GM19351 (cell line): ENCODE measurements around the gene FBXO44.
A peak's percentile ranks its signal among the peaks of the same experiment; 100 is the strongest.
"Not testable (repeated sequence)": the region's sequence is repeated elsewhere in the genome, so short reads cannot be mapped to it uniquely, and the experiment has no call there.

Experiments used
- ATAC-seq: cut with Tn5 transposase; IDR thresholded peaks from one replicate; pipeline ENCODE4 v1.9.1; 2021; ENCODE audit warnings: mild to moderate bottlenecking, moderate library complexity; ENCODE audit not compliant: unreplicated experiment

FBXO44 gene

GRCh38 chr1:11639372-11639771 lies 15.3 kb upstream of the FBXO44 start:
- no peak for ATAC-seq

DNA sequence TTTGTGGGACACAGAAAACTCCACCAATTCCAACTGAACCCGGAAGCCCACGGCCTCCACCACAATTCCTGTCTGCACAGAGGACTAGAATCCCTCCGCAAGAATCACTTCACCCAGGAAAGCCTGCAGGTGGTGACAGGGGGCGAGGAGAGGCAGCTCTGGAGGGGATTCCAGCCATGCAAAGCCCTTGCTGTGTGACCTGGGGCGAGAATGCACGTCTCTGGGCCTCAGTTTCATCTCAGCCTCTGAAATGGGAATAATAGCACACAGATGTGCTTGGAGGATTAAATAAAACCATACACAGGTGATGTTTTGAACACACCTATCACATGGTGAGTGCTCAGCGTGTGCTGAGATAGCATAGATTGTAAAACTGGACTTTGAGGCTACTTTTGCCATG lies 14.6 kb upstream of the FBXO44 start:
- no peak for ATAC-seq

GRCh38 chr1:11640944-11641343 lies 13.7 kb upstream of the FBXO44 start:
- no peak for ATAC-seq

DNA sequence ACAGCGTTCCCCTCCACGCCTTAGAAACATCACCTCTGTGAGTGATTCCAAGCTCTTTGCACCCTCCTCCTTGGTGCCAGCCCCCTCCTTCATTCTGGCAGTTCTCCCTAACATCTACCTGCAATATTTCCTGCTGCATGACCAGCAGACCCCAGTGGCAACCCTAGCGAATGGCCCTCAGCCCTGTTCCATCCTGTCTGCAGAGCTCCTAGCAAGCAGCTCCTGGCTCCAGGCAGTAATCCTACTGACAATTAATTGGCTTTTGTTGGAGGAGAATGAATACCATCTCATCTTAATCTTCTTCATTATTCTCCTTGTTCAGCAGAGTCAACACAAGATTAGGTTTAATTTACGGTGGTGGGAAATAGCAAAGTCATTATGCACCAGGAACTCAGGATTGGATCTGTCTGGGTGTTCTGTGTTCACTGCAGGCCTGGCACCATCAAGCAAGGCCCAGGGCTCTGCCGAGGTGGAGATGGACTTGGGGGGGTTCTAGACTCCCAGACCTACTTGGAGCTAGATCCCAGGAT lies 12.8 kb upstream of the FBXO44 start:
- ATAC-seq, result no peak

GRCh38 chr1:11642418-11643017 lies 12.2 kb upstream of the FBXO44 start:
- ATAC-seq, result not testable (repeated sequence)

DNA sequence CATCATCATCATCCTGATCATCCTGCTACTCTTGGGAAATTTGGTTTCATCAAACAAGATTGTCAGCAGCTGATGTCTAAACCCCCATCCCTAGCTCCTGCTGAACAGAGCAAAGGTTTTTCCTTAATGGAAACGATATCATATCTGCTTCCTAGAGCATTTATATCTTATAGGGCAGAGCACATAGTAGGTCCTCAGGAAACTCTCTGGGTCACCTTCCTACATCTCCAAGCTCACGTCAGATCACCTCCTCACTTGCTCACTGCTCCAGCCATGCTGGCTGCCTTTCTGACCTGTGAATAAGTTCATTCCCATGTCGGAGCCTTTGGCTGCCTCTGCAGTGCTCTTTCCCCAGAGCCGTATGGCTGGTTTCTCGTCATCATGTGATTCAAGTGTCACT lies 10.9 kb upstream of the FBXO44 start:
- ATAC-seq, result no peak

DNA sequence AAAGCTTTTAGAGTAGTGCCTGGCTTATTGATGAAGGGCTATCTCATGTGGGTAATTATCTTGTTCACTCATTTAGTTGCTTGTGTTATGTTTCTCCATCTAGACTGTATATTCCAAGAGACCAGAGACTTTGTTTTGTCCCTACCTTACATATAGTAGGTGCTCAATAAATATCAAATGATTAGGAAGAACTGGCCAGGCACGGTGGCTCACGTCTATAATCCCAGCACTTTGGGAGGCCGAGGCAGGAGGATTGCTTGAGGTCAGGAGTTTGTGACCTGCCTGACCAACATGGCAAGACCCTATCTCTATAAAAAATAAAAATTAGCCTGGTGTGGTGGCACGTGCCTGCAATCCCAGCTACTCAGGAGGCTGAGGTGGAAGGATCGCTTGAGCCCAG lies 9.4 kb upstream of the FBXO44 start:
- no peak for ATAC-seq

DNA sequence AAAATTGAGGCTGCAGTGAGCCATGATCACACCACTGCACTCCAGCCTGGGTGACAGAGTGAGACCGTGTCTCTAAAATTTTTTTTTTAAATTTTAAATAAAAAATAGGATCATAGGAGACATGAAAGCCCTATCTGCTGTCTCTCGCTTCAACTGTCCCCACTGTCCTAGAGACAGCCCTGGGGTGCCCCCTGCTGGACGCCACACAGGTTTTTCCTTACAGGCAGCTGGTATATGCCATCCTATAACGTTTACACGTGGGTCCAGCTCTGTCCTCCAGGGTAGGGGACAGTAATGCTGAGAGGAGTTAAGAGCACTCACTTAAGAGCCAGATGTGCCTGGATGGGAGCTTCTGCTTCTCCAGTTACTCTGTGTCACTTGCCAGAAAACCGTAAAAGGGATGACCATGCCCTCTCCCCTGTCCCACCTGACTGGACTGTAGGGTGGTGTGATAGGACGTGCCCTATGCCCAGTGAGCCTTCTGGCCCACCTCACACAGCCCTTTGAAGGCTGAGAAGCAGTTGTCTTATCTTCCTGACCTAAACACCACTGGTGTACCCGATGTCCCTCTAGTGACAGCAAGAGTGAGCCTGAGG lies 8.9 kb upstream of the FBXO44 start:
- no peak for ATAC-seq

DNA sequence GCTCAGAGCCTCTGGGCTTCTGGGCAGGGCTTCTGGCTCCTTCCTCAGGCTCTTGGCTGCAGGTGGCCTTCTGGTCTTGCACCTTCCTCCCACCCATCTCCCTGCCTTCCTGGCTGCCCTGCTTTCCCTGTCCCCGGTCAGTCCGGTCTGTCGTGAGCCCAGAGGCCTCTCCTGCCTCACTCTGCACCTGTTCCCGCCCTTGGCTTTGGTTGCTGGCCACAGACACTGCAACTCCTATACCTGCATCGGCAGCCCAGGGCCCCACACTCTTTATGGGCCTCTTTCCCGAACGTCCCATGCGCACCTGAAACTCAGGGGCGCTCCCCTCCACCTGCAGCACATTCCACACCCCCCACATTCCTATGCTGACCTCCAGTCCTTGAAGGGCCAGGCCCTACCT lies 8.4 kb upstream of the FBXO44 start:
- ATAC-seq, result no peak

DNA sequence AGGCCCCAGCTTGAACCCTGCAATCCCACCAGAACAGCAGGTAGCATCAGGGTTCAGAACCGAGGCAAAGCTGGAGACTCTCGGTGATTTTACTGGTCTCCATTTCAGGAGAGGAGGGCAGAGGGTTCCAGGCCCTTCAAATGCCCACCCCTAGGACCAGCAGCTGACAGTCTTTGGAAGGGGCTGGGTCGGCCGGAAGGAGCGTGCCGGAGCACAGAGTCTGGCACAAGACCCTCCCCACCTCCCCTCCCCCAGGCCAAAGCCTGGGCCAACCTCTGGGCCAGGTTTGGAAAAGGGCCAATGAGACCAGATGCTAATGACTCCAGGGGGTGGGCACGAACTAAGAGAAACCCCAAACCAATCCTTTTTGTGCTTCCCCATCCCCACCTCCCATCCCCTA lies 7.3 kb upstream of the FBXO44 start:
- no peak for ATAC-seq

- no peak for ATAC-seq
Observed at GRCh38 chr1:11648039-11648438, 6.6 kb upstream of the FBXO44 start.

DNA sequence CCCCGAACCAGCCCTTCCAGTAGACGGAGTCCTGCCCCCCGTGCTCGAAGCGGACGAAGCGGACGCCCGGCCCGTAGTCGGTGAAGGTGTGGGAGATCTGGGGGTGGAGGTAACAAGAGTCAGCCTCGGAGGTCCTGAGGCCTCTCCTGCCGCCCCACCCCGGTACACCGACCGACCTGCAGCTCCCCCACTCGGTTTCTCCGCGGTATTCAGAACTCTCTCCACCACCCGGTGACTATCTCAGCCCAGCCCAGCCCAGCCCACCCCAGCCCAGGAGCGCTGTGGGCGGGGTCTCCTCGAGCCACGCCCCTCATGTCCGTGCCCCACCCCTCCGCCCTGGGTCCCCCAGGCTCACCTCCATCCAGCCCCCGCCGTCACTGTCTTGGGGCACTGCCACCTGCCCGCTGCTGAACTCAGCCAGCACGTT lies 5.9 kb upstream of the FBXO44 start:
- no peak for ATAC-seq

DNA sequence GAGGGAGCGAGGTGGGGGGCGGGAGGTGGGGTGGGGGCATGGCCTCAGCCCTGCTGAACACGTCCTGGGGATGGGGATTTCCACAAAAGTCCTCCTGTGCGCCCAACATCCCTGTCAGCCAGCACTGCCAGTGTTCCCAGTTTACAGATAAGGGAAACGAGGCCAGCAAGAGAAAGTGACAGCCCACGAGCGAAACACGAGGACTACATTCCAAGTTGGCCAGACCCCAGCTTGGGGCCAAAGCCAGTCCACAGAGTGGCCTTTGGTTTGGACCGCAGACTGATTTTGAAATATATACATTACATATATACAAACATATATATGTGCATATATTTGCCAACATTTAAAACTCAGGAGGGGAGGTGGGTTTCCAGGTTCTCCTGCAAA lies 5.4 kb upstream of the FBXO44 start:
- ATAC-seq, result no peak

DNA sequence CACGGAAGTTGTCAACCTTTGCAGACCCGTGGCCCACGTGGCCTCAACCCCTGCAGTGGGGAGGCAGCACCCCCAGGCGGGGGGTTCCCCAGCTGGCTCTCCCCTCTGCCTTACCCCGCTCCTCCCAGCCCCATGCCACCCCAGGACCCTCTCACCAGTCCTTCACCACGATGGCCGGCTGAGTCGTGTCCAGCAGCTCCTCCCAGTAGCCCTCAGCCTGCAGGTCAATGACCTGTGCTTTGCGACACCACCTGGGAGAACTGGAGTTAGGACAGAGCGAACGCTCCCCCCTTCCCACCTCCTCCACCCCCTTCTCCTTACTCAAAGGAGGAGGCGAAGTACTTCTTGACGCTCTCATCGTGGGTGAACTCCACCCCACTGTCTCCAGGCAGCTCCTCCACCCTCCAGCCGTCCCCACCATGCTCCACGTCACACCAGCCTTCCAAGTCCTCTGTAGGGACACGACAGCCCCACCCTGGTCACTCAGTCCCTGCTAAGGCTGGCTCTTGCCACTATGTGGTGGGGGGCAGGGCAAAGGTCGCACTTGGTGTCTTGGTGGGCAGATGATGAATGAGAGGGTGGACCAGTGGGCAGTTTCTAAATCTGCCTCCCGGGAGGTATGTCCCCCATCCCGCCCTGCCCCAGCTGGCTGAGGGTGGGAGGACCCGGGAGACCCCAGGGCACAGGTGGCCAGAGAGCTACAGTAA lies 4.9 kb upstream of the FBXO44 start:
- ATAC-seq, result no peak

GRCh38 chr1:11650331-11650991 lies 4.2 kb upstream of the FBXO44 start:
- ATAC-seq, result no peak

GRCh38 chr1:11651017-11651416 lies 3.7 kb upstream of the FBXO44 start:
- ATAC-seq, result no peak

DNA sequence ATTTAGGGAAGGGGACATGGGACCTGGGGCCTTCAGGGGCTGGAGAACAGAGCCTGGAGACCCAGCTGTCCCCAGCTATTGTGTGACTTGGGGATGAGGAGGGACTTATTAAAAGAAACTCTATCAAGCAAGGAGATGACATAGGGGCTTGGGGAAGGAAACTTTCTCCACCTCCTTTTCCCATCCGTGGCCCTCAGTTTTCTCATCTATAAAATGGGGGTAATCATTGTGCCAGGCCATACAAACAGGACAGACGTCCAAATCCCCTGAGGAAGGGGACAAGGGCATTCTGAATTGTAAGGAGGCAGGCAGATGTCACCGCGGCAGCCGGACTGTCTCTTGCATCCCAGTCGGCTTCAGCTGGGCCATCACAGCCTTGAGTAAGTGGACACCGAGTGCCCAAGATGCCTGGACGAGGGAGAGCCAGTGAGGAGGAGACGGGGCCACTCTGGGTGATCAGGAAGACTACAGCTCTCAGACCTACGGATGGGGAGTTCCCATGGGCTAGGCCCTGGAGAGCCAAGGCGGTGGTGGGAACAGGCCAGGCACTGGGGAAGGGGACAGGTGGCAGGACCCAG lies 2.4 kb upstream of the FBXO44 start:
- ATAC-seq, result no peak

- no peak for ATAC-seq
Observed at GRCh38 chr1:11653101-11653860, 1.4 kb upstream of the FBXO44 start.

DNA sequence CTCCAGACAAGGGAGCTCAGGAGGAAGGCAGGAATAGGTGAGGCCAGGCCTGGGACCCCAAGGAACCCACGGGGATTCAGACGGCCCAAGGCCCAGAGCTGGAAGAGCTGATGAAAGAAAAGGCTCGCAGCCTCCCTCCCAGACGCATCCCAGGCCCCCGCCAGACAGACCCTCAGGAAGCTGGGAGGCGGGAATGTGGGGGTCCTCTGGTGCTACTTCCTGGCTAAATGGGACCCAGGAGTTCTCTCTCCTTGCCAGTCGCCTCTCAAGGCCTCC lies 878 bp upstream of the FBXO44 start:
- no peak for ATAC-seq

GRCh38 chr1:11654939-11655808 lies 497 bp downstream of the FBXO44 start:
- peak; percentile 40 for ATAC-seq
